Bronchial epithelial cell (primary cell): Measurements from ENCODE around the gene HLCS. TPM values are rescaled to one million over a fixed set of nuclear protein-coding genes. Genes with fewer than 3 reads are reported as not detected.
A peak's percentile ranks its signal among the peaks of the same experiment; 100 is the strongest.

Source experiments
- DNase-seq: peaks from one replicate; pipeline ENCODE4 v3.0.0-alpha.2; 2010; ENCODE audit warnings: low read depth
- FAIRE-seq: peaks from 2 replicates; lab custom pipeline; 2011; peaks lifted over from hg19 to GRCh38; lab: Jason Lieb, UNC
- H3K27me3 ChIP-seq: 2 replicates; pipeline ENCODE4 v1.5.1; 2011; ENCODE audit warnings: low read length; ENCODE audit not compliant: control insufficient read depth, insufficient read depth
- H3K36me3 ChIP-seq: 2 replicates; pipeline ENCODE4 v1.5.1; 2011; ENCODE audit warnings: low read length; ENCODE audit not compliant: control insufficient read depth, insufficient read depth
- H3K4me3 ChIP-seq: 2 replicates; pipeline ENCODE4 v1.5.1; 2011; ENCODE audit warnings: mild to moderate bottlenecking, low read depth, low read length, control low read depth
- total RNA-seq: library from RNA; depleted of rRNA; stranded (reverse); fragments of >200 nt; gene quantifications from 2 replicates; pipeline ENCODE4 v1.2.1, GENCODE V29; 2014
- TF ChIP-seq, protein P1 (sequence below): IDR thresholded peaks from 2 replicates; pipeline ENCODE4 v1.5.1; 2011; ENCODE audit warnings: mild to moderate bottlenecking, moderate library complexity, low read length, control low read depth, inconsistent platforms; ENCODE audit not compliant: insufficient read depth, severe bottlenecking

The HLCS gene
- total RNA-seq, 1 donor from 2014 or later = 26.3 TPM

GRCh38 chr21:36767096-36767495, 199.4 kb downstream of the HLCS start:
- H3K27me3 ChIP-seq = no peaks in the 10 kb centered on the region
- TF ChIP-seq, protein P1, sequence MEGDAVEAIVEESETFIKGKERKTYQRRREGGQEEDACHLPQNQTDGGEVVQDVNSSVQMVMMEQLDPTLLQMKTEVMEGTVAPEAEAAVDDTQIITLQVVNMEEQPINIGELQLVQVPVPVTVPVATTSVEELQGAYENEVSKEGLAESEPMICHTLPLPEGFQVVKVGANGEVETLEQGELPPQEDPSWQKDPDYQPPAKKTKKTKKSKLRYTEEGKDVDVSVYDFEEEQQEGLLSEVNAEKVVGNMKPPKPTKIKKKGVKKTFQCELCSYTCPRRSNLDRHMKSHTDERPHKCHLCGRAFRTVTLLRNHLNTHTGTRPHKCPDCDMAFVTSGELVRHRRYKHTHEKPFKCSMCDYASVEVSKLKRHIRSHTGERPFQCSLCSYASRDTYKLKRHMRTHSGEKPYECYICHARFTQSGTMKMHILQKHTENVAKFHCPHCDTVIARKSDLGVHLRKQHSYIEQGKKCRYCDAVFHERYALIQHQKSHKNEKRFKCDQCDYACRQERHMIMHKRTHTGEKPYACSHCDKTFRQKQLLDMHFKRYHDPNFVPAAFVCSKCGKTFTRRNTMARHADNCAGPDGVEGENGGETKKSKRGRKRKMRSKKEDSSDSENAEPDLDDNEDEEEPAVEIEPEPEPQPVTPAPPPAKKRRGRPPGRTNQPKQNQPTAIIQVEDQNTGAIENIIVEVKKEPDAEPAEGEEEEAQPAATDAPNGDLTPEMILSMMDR = no peak
- FAIRE-seq = no peak
- DNase-seq = no peak
- H3K4me3 ChIP-seq = no peak overlapping the region
- H3K36me3 ChIP-seq = no peaks in the 10 kb centered on the region

DNA sequence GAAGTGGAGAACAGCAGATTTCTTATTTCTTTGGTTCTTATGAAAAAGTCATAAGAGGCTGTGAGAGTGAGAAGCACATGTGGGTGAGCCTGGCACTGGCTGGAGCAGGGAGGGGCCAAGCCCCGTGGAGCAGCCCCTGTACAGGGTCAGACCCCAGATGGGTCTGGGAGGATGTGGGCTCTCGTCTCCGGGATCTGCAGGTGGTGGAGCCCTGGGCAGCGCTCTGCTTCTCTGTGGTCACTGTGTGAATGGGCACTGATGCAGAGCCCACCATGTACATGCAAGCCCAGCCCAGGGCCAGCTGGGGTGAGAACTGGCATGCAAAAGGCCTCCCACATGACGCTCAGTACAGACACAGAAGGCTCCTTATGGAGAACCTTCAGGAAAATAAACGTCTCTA, 200.0 kb downstream of the HLCS start:
- DNase-seq (no peak), FAIRE-seq (no peak)
- H3K36me3 ChIP-seq = no peaks in the 10 kb centered on the region
- H3K4me3 ChIP-seq = no peak overlapping the region
- TF ChIP-seq, protein P1 = no peak
- no peaks in the 10 kb centered on the region for H3K27me3 ChIP-seq

DNA sequence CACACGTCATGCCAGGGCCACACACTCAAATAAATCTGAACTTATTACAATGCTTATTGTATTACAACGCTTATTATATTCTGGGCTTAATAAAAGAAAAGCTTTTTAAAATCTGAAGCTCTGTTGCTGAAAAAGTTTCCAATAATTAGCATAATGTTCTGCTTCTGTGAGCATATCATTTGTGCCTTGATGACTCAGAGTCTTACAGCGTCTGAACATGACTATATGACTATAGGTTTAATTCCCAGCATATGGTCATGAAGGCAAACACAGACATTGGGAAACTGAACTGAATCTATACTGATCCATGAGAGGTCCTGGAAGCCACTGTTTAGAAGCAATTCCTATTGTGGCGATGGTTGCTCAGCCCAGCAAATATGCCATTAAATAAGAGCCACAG, 201.2 kb downstream of the HLCS start:
- TF ChIP-seq, protein P1 = no peak
- FAIRE-seq (no peak), DNase-seq (peak; percentile 74)
- no peaks in the 10 kb centered on the region for H3K27me3 ChIP-seq
- H3K4me3 ChIP-seq = no peak overlapping the region
- no peaks in the 10 kb centered on the region for H3K36me3 ChIP-seq

DNA sequence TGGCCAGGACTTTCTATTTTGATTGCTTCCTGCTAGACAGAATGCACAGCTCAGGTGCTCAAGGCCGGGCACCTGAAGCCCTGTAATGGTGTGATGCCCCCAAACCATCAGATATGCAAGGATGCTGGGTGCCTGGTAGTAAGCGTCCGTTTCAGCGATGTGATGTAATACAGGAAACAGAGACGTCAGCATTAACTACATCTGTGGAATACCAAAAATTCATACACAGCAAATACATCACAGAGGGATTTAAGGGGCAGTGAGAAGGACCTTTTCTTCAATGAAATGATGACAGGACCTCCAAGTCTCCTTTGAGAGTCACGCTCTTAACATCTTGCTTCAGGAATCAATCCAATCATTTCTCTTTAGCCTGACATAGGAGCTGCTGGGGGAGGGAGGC, 203.2 kb downstream of the HLCS start:
- FAIRE-seq (no peak), DNase-seq (no peak)
- no peaks in the 10 kb centered on the region for H3K27me3 ChIP-seq
- H3K36me3 ChIP-seq = no peaks in the 10 kb centered on the region
- TF ChIP-seq, protein P1 = no peak
- H3K4me3 ChIP-seq = no peak overlapping the region

DNA sequence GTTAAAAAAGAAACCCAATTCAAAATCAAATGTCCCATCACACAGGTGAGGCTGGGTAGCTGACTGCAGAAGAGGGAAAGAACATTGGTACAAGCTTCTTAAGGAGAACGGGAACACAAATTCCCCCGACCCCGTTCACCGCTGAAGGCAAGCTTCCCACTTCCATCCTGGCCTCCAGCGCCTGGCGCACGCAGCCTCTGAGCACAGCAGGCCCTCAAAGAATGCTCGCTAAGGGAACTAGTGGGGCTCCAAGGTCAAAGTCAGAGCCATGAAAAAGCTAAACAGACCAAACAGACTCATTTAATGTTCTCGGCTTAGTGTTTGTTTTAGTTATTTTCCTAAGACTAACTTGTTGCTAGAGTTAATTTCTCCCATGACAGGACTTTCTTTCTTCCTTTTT, 203.8 kb downstream of the HLCS start:
- H3K4me3 ChIP-seq = no peak overlapping the region
- no peaks in the 10 kb centered on the region for H3K27me3 ChIP-seq
- no peak for FAIRE-seq
- no peaks in the 10 kb centered on the region for H3K36me3 ChIP-seq
- no peak for DNase-seq
- TF ChIP-seq, protein P1 = no peak

GRCh38 chr21:36761685-36762084, 204.8 kb downstream of the HLCS start:
- no peak for FAIRE-seq
- no peak for DNase-seq
- TF ChIP-seq, protein P1 = no peak
- Histone ChIP-seq H3K36me3 (no peaks in the 10 kb centered on the region), H3K4me3 (no peak overlapping the region), H3K27me3 (no peaks in the 10 kb centered on the region)
